NCI-H1048 (cell line): ENCODE results near the gene TPSAB1.

Experiments
- DNase-seq: peaks from one replicate; lab custom pipeline; 2025; lab: John Stamatoyannopoulos, UW

TPSAB1 gene

DNA sequence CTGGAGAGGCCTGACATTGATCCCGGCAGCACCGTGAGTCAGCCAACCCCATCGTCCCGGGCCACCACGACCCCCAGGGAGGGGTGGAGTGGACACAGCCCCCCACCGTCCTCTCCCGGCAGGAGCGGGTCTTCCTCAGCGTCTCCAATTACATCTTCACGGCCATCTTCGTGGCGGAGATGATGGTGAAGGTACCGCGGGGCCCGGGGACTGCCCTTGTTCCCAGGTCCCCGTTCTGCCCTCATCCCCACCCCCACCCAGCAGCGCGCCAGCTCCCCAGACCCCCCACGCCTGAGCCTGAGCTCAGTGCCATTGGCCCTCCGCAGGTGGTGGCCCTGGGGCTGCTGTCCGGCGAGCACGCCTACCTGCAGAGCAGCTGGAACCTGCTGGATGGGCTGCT is 30.0 kb upstream of the TPSAB1 start:
- DNase-seq: no peak

DNA sequence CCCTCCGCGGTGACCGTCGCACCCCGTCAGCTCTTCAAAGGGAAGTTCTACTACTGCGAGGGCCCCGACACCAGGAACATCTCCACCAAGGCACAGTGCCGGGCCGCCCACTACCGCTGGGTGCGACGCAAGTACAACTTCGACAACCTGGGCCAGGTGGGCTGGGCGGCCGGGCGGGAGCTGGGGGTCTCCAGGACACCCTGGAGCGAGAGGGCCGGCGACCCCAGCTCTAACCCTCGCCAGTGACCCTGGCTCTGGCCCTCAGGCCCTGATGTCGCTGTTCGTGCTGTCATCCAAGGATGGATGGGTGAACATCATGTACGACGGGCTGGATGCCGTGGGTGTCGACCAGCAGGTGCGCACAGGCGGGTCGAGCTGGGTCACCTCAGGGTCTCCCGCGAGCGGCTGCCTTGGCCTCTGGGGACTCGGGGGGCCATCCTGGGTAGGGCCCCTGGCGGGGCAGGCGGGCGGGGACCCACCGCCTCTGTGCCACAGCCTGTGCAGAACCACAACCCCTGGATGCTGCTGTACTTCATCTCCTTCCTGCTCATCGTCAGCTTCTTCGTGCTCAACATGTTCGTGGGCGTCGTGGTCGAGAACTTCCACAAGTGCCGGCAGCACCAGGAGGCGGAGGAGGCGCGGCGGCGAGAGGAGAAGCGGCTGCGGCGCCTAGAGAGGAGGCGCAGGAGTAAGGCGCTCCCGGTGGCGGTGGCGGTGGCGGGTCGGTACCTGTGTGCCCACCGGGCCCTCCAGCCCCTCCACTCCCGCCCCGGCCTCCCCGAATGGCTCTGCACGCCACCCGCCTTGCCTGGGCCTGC is 28.8 kb upstream of the TPSAB1 start:
- DNase-seq: no peak

DNA sequence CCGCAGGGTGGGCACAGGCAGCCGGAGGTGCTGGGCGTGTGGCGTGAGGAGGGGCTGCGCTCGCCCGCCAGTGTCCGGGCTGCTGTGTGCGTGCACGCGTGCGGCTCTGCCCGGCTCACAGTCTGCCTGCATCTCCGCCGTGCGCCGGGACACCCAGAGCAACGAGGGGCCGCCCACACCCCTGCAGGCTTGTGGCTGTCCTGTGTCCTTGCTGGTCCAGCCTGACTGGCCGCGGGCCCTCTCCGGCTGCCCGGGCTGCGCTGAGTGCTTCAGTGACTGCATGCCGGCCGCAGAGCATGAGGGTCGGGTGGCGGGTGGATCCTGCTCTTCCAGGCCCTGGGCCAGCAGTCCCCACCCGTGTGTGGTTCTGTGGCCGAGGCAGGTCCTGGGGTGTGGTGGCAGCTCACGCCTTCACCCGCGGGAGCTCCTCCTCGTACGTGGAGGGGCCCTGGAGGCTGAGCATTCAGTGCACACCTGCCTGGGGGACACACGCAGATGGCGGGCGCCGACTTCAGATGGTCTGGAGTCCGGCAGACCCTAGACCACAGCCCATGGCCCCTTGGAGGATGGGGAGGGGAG is 27.8 kb upstream of the TPSAB1 start:
- no peak for DNase-seq

DNA sequence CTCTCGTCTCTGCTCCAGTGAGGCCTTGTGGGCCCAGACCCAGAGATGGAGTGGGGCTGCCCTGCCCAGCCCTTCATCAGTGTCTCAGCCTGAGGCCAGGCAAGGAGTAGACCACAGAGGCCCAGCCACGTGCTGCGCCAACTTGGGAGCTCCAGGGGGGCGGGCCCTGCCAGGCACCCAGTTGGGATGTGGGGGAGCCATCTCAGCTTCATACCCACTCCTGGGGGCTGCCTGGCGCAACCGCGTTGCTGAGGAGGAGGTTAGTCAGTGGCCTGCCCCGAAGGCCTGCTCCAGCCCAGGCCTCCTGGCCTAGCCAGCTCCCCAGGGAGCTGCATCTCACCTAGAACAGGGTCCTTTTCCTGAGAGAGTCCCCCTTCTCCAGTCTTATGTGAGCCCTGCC is 27.3 kb upstream of the TPSAB1 start:
- no peak for DNase-seq

- no peak for DNase-seq
Observed at GRCh38 chr16:1213796-1214372, 26.6 kb upstream of the TPSAB1 start.

DNA sequence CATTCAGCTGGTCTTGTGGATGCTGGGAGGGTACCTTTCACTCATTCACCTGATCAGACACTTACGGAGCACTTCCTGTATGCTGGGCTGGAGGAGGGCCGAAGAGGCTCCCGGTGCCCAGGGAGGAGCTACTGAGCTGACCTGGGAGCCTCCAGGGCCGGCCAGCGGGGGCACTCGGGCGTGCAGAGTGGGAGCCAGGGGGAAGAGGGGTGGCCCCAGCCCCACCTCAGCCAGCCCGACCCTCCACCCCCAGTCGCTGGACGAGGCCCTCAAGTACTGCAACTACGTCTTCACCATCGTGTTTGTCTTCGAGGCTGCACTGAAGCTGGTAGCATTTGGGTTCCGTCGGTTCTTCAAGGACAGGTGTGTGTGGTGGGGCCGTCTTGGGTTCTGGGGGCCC is 25.8 kb upstream of the TPSAB1 start:
- DNase-seq: no peak

- no peak for DNase-seq
Observed at GRCh38 chr16:1215574-1216295, 24.8 kb upstream of the TPSAB1 start.

- no peak for DNase-seq
Observed at GRCh38 chr16:1216296-1216619, 24.2 kb upstream of the TPSAB1 start.

GRCh38 chr16:1216681-1217400 is 23.7 kb upstream of the TPSAB1 start:
- no peak for DNase-seq

- DNase-seq: no peak
Observed at GRCh38 chr16:1217526-1217925, 23.0 kb upstream of the TPSAB1 start.

GRCh38 chr16:1218061-1218929 is 22.2 kb upstream of the TPSAB1 start:
- DNase-seq: no peak

- DNase-seq: no peak
Observed at GRCh38 chr16:1218930-1219611, 21.4 kb upstream of the TPSAB1 start.

DNA sequence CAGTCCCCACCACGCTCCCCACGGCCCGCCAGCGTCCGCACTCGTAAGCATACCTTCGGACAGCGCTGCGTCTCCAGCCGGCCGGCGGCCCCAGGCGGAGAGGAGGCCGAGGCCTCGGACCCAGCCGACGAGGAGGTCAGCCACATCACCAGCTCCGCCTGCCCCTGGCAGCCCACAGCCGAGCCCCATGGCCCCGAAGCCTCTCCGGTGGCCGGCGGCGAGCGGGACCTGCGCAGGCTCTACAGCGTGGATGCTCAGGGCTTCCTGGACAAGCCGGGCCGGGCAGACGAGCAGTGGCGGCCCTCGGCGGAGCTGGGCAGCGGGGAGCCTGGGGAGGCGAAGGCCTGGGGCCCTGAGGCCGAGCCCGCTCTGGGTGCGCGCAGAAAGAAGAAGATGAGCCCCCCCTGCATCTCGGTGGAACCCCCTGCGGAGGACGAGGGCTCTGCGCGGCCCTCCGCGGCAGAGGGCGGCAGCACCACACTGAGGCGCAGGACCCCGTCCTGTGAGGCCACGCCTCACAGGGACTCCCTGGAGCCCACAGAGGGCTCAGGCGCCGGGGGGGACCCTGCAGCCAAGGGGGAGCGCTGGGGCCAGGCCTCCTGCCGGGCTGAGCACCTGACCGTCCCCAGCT is 20.3 kb upstream of the TPSAB1 start:
- no peak for DNase-seq

GRCh38 chr16:1220841-1221627 is 19.5 kb upstream of the TPSAB1 start:
- DNase-seq: no peak

GRCh38 chr16:1221628-1222552 is 18.6 kb upstream of the TPSAB1 start:
- DNase-seq: no peak

DNA sequence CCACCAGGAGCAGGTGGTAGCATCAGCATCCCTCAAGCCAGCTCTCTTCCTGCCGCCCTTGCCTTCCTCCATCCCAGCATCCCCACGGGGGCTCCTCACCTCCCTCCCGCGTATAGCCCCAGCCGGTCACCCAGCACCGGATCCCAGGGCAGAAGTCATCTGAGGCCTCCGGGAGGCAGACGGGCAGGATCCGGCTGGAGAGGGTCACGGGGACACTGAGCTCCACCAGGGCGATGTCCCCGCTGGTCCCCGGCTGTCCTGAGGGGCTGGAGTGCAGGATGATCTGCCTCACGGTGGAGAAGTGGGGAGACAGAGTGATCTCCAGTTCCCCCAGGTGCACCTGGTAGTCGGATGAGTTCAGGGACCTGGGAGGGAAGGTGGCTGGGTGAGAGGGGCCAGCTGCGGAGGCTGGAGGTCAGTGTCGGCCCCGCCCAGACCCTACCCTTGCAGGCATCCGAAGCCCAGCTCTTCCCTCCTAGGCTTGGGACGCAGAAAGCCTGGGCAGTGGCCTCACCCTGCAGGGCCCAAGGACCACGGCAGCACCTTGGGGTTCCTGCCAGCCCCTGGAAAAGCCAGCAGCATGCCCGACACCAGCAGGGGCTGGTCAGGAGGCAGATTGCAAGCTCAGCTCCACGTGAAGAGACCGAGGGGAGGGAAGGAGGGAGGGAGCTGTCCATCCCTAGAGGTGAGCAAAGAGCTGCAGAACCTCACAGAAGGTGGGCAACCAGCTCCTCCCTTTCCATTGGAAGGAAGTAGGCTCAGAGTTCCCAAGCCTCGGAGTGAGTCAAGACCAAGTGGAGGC is 17.8 kb upstream of the TPSAB1 start:
- DNase-seq: no peak
